Astrocyte (in vitro differentiated cells and primary cell): ENCODE data around the gene LIPC. TPM values are rescaled to one million over a fixed set of nuclear protein-coding genes. Genes with fewer than 3 reads are reported as not detected.

ENCODE experiments used
- DNase-seq: peaks from one replicate; pipeline ENCODE4 v3.0.0-alpha.2; 2010; ENCODE audit warnings: low read depth
- FAIRE-seq: peaks from 2 replicates; lab custom pipeline; 2011; peaks lifted over from hg19 to GRCh38; lab: Jason Lieb, UNC
- H2AFZ ChIP-seq: 2 replicates; pipeline ENCODE4 v1.6.0; 2012; ENCODE audit warnings: low read depth, low read length, inconsistent platforms
- H3K27ac ChIP-seq: 2 replicates; pipeline ENCODE4 v1.5.1; 2011; ENCODE audit warnings: low read depth, low read length, inconsistent platforms
- H3K27me3 ChIP-seq: 2 replicates; pipeline ENCODE4 v1.6.0; 2011; ENCODE audit warnings: low read length, inconsistent platforms; ENCODE audit not compliant: insufficient read depth
- H3K36me3 ChIP-seq: 2 replicates; pipeline ENCODE4 v1.5.1; 2011; ENCODE audit warnings: low read length, inconsistent platforms; ENCODE audit not compliant: insufficient read depth
- H3K4me1 ChIP-seq: 2 replicates; pipeline ENCODE4 v1.5.1; 2011; ENCODE audit warnings: low read length, inconsistent platforms; ENCODE audit not compliant: insufficient read depth
- H3K4me2 ChIP-seq: 2 replicates; pipeline ENCODE4 v1.6.0; 2012; ENCODE audit warnings: low read length, inconsistent platforms
- H3K4me3 ChIP-seq: 2 replicates; pipeline ENCODE4 v1.5.1; 2011; ENCODE audit warnings: low read depth, mild to moderate bottlenecking, low read length, inconsistent platforms; ENCODE audit not compliant: insufficient read depth
- H3K79me2 ChIP-seq: 2 replicates; pipeline ENCODE4 v1.6.0; 2012; ENCODE audit warnings: mild to moderate bottlenecking, low read length, inconsistent platforms; ENCODE audit not compliant: insufficient read depth
- H3K9ac ChIP-seq: 2 replicates; pipeline ENCODE4 v1.6.0; 2012; ENCODE audit warnings: mild to moderate bottlenecking, low read length, inconsistent platforms
- H3K9me3 ChIP-seq: 2 replicates; pipeline ENCODE4 v1.5.1; 2012; ENCODE audit warnings: low read depth, mild to moderate bottlenecking, low read length, inconsistent platforms; ENCODE audit not compliant: insufficient read depth
- H4K20me1 ChIP-seq: 2 replicates; pipeline ENCODE4 v1.6.0; 2012; ENCODE audit warnings: low read length, inconsistent platforms; ENCODE audit not compliant: insufficient read depth
- H3K27ac Mint-ChIP-seq: one replicate; pipeline ENCODE4 v1.8.0; 2021; ENCODE audit warnings: mild to moderate bottlenecking, mixed read lengths; ENCODE audit not compliant: unreplicated experiment
- H3K27me3 Mint-ChIP-seq: one replicate; pipeline ENCODE4 v1.8.0; 2021; ENCODE audit warnings: low read depth, mixed read lengths; ENCODE audit not compliant: unreplicated experiment
- H3K36me3 Mint-ChIP-seq: one replicate; pipeline ENCODE4 v1.8.0; 2021; ENCODE audit warnings: low read depth, mixed read lengths; ENCODE audit not compliant: unreplicated experiment
- H3K4me1 Mint-ChIP-seq: one replicate; pipeline ENCODE4 v1.8.0; 2021; ENCODE audit warnings: low read depth, mixed read lengths; ENCODE audit not compliant: unreplicated experiment
- H3K4me3 Mint-ChIP-seq: one replicate; pipeline ENCODE4 v1.8.0; 2021; ENCODE audit warnings: mild to moderate bottlenecking, moderate library complexity, mixed read lengths; ENCODE audit not compliant: unreplicated experiment
- H3K9me3 Mint-ChIP-seq: one replicate; pipeline ENCODE4 v1.8.0; 2021; ENCODE audit warnings: mild to moderate bottlenecking, mixed read lengths; ENCODE audit not compliant: unreplicated experiment
- EZH2 ChIP-seq: IDR thresholded peaks from 2 replicates; pipeline ENCODE4 v1.6.1; 2012; ENCODE audit warnings: mild to moderate bottlenecking, low read length, inconsistent platforms; ENCODE audit not compliant: insufficient read depth
- total RNA-seq: library from RNA; stranded (reverse); gene quantifications from 2 replicates; pipeline ENCODE4 v1.2.1, GENCODE V29; 2021
- TF ChIP-seq, protein P1 (sequence below): IDR thresholded peaks from 2 replicates; pipeline ENCODE4 v1.5.1; 2011; ENCODE audit warnings: low read depth, mild to moderate bottlenecking, inconsistent platforms, low read length, moderate library complexity; ENCODE audit not compliant: insufficient read depth

LIPC gene
- total RNA-seq, 1 donor from 2014 or later = not detected

DNA sequence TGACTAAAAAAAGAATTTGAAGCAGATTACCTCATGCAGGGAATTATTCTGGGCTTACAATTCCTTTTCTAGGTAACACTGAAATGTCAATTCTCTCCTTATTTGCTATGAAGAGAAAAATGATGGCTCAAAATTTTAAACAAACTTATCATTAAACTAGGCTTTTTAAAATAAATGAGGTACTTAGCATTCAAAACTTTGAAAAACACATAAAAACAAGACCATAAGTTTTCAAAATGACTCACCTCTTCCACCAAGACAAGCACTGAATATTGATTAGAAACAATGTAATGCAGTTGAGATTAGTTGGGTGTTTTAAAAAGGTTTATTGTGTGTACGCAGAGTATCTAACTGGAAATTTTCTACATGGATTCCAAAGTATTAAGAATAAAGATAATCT is 163.1 kb downstream of the LIPC start:
- no peaks in the 10 kb centered on the region for H3K9me3 Mint-ChIP-seq
- H3K79me2 ChIP-seq = no peaks in the 10 kb centered on the region
- H3K27me3 ChIP-seq = no peaks in the 10 kb centered on the region
- no peak overlapping the region for H3K27ac ChIP-seq
- no peak overlapping the region for H2AFZ ChIP-seq
- H3K36me3 Mint-ChIP-seq = peaks cover 16% of the 10 kb centered on the region
- FAIRE-seq (no peak), DNase-seq (no peak)
- H3K4me2 ChIP-seq = no peak overlapping the region
- no peaks in the 10 kb centered on the region for H3K27me3 Mint-ChIP-seq
- H4K20me1 ChIP-seq = no peaks in the 10 kb centered on the region
- H3K27ac Mint-ChIP-seq = no peak overlapping the region
- H3K9me3 ChIP-seq = no peaks in the 10 kb centered on the region
- H3K4me1 Mint-ChIP-seq = peaks cover 5% of the 10 kb centered on the region
- peaks cover 3% of the 10 kb centered on the region for H3K36me3 ChIP-seq
- H3K4me1 ChIP-seq = no peaks in the 10 kb centered on the region
- H3K9ac ChIP-seq = no peak overlapping the region
- H3K4me3 Mint-ChIP-seq = no peak overlapping the region
- H3K4me3 ChIP-seq = no peak overlapping the region
- TF ChIP-seq, protein P1, sequence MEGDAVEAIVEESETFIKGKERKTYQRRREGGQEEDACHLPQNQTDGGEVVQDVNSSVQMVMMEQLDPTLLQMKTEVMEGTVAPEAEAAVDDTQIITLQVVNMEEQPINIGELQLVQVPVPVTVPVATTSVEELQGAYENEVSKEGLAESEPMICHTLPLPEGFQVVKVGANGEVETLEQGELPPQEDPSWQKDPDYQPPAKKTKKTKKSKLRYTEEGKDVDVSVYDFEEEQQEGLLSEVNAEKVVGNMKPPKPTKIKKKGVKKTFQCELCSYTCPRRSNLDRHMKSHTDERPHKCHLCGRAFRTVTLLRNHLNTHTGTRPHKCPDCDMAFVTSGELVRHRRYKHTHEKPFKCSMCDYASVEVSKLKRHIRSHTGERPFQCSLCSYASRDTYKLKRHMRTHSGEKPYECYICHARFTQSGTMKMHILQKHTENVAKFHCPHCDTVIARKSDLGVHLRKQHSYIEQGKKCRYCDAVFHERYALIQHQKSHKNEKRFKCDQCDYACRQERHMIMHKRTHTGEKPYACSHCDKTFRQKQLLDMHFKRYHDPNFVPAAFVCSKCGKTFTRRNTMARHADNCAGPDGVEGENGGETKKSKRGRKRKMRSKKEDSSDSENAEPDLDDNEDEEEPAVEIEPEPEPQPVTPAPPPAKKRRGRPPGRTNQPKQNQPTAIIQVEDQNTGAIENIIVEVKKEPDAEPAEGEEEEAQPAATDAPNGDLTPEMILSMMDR = no peak
- TF ChIP-seq EZH2 = no peak

DNA sequence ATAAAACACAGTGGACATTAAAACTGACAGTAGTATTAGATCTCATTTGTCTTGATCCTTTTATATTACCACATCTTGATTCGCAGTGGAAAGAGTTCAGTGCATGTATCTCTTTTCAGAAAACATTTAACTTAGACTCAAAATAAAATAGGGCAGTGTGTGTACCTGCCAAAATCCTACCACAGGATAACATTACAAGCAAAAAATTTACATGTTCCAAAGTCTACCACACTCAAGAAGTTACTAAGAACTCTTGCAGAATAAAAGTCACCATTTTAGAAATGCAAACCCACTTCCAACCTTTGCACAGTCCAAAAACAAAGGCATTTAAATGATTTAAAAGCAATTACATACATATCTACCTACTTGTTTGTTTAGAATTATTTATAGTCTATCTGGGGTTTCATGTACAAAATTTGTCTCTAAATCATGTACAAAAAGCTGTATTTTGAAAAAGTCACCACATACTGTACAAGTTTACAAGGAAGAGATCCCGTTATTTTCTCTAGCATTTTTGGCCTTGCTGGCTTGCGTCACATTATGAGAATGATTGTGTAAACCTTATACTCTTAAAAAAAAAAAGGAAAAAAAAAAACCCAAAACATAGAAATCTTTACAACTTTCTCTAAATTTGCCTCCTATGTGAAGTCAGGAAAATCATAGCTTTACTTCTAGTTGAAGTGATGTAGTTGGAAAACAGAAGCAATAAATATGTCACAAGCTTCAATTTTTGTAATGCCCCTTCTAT is 163.9 kb downstream of the LIPC start:
- Histone ChIP-seq H3K4me3 (no peak overlapping the region), H4K20me1 (no peaks in the 10 kb centered on the region), H3K27me3 (no peaks in the 10 kb centered on the region), H3K9ac (no peak overlapping the region), H3K4me1 (no peaks in the 10 kb centered on the region), H2AFZ (no peak overlapping the region), H3K36me3 (peaks cover 3% of the 10 kb centered on the region), H3K79me2 (no peaks in the 10 kb centered on the region), H3K9me3 (no peaks in the 10 kb centered on the region), H3K4me2 (no peak overlapping the region), H3K27ac (no peak overlapping the region)
- Mint-ChIP-seq H3K27me3 (no peaks in the 10 kb centered on the region), H3K27ac (no peak overlapping the region), H3K4me1 (no peaks in the 10 kb centered on the region), H3K9me3 (no peaks in the 10 kb centered on the region), H3K36me3 (peaks cover 16% of the 10 kb centered on the region), H3K4me3 (no peak overlapping the region)
- TF ChIP-seq, protein P1 = no peak
- no peak for TF ChIP-seq EZH2
- FAIRE-seq (no peak), DNase-seq (no peak)
